H1 (cell line): ENCODE results near the gene LDAH. TPM values are rescaled to one million over a fixed set of nuclear protein-coding genes. Genes with fewer than 3 reads are reported as not detected.

Source experiments
- CTCF ChIA-PET: fragments of 300-600 bp; sonication (Branson Sonifier 250); formaldehyde crosslinking; loops from one replicate; lab custom pipeline; 2021; ENCODE audit not compliant: partially characterized antibody; lab: Charles Lee
- POLR2A ChIA-PET: fragments of 300-600 bp; sonication (Branson Sonifier 250); formaldehyde crosslinking; loops from one replicate; lab custom pipeline; 2021; ENCODE audit warnings: inconsistent platforms; ENCODE audit not compliant: partially characterized antibody; lab: Charles Lee
- DNase-seq, 2 experiments: peaks; one replicate each; pipeline versions ENCODE4 v3.0.0 to v3.0.0-alpha.2; 2010 to 2022; ENCODE audit warnings: low spot score in 2 of 2, low read depth in 1 of 2, mixed read lengths in 1 of 2
- FAIRE-seq: peaks from 2 replicates; lab custom pipeline; 2011; peaks lifted over from hg19 to GRCh38; lab: Jason Lieb, UNC
- H2AFZ ChIP-seq: 2 replicates; pipeline ENCODE4 v1.8.1; 2012; ENCODE audit warnings: low read length, inconsistent platforms
- H2AK5ac ChIP-seq: 2 replicates; pipeline ENCODE4 v1.6.1; 2013; ENCODE audit warnings: low read depth, low read length
- H2BK120ac ChIP-seq: replicated peaks from 2 replicates; pipeline ENCODE3; 2013; ENCODE audit warnings: low read depth, low read length, inconsistent platforms
- H2BK12ac ChIP-seq: 2 replicates; pipeline ENCODE4 v1.6.1; 2013; ENCODE audit warnings: low read depth, low read length
- H2BK15ac ChIP-seq: 2 replicates; pipeline ENCODE4 v1.6.1; 2013; ENCODE audit warnings: low read length
- H2BK20ac ChIP-seq: 2 replicates; pipeline ENCODE4 v1.6.1; 2013; ENCODE audit warnings: low read length
- H2BK5ac ChIP-seq: 2 replicates; pipeline ENCODE4 v1.6.1; 2013; ENCODE audit warnings: low read depth, low read length
- H3K14ac ChIP-seq: 2 replicates; pipeline ENCODE4 v1.6.1; 2013; ENCODE audit warnings: inconsistent platforms; ENCODE audit not compliant: insufficient read length
- H3K18ac ChIP-seq: 2 replicates; pipeline ENCODE4 v1.6.1; 2013; ENCODE audit warnings: low read length; ENCODE audit errors: extremely low read depth
- H3K23ac ChIP-seq: 2 replicates; pipeline ENCODE4 v1.6.1; 2013; ENCODE audit warnings: inconsistent platforms; ENCODE audit not compliant: insufficient read length
- H3K23me2 ChIP-seq: 2 replicates; pipeline ENCODE4 v1.6.1; 2013; ENCODE audit warnings: low read depth, low read length
- H3K27ac ChIP-seq: 2 replicates; pipeline ENCODE4 v1.6.1; 2011; ENCODE audit warnings: low read depth, low read length, inconsistent platforms
- H3K27me3 ChIP-seq, 4 experiments: replicated peaks in 1 of 4; 1 replicate in 1 of 4; 2 replicates in 3 of 4; pipeline versions ENCODE4 v1.6.1 to v1.8.1; 2011 to 2013; ENCODE audit warnings: low read length in 3 of 4, mild to moderate bottlenecking in 3 of 4, inconsistent platforms in 2 of 4, mixed read lengths in 2 of 4, moderate library complexity in 1 of 4; ENCODE audit not compliant: control insufficient read depth in 3 of 4, insufficient read depth in 3 of 4; ENCODE audit errors: extremely low read depth in 1 of 4
- H3K36me3 ChIP-seq, 4 experiments: 2 replicates each; pipeline versions ENCODE4 v1.6.1 to v1.8.1; 2011 to 2013; ENCODE audit warnings: mild to moderate bottlenecking in 4 of 4, low read length in 3 of 4, moderate library complexity in 2 of 4, control low read depth in 1 of 4, inconsistent platforms in 1 of 4; ENCODE audit not compliant: insufficient read depth in 4 of 4, control insufficient read depth in 2 of 4
- H3K4ac ChIP-seq: replicated peaks from 2 replicates; pipeline ENCODE3; 2013; ENCODE audit warnings: low read length, low read depth, mixed read lengths, inconsistent platforms; ENCODE audit not compliant: insufficient read length
- H3K4me1 ChIP-seq, 4 experiments: replicated peaks in 1 of 4; 1 replicate in 1 of 4; 2 replicates in 3 of 4; pipeline versions ENCODE4 v1.6.1 to v1.8.1; 2011 to 2013; ENCODE audit warnings: low read length in 3 of 4, inconsistent platforms in 2 of 4, mixed read lengths in 1 of 4; ENCODE audit not compliant: insufficient read depth in 4 of 4, control insufficient read depth in 3 of 4
- H3K4me2 ChIP-seq, 2 experiments: 2 replicates each; pipeline versions ENCODE4 v1.6.1 to v1.8.1; 2011 to 2013; ENCODE audit warnings: low read depth in 2 of 2, low read length in 2 of 2, control low read depth in 1 of 2, inconsistent platforms in 1 of 2, mild to moderate bottlenecking in 1 of 2; ENCODE audit not compliant: insufficient read depth in 1 of 2
- H3K4me3 ChIP-seq, 4 experiments: fragments of 200-600, 300-600 bp in 1 of 4; sonication (generic), shearing (Covaris generic), sonication (Bioruptor Twin) in 1 of 4; 2 replicates each; pipeline versions ENCODE4 v1.5.1 to v1.8.1; 2011 to 2016; ENCODE audit warnings: low read length in 4 of 4, low read depth in 3 of 4, control low read depth in 2 of 4, inconsistent platforms in 2 of 4, mild to moderate bottlenecking in 2 of 4, mixed read lengths in 1 of 4, moderate library complexity in 1 of 4; ENCODE audit not compliant: insufficient read depth in 2 of 4; ENCODE audit errors: extremely low read depth in 1 of 4
- H3K56ac ChIP-seq: replicated peaks from 2 replicates; pipeline ENCODE3; 2013; ENCODE audit warnings: low read depth, mild to moderate bottlenecking, mixed read lengths, low read length, inconsistent platforms; ENCODE audit not compliant: insufficient read length
- H3K79me1 ChIP-seq: 2 replicates; pipeline ENCODE4 v1.6.1; 2013; ENCODE audit warnings: low read depth, low read length, control low read depth
- H3K79me2 ChIP-seq, 2 experiments: 2 replicates each; pipeline versions ENCODE4 v1.6.1 to v1.8.1; 2012 to 2013; ENCODE audit warnings: low read length in 2 of 2, mild to moderate bottlenecking in 2 of 2, inconsistent platforms in 1 of 2; ENCODE audit not compliant: insufficient read depth in 2 of 2, control insufficient read depth in 1 of 2
- H3K9ac ChIP-seq, 4 experiments: replicated peaks in 1 of 4; 1 replicate in 1 of 4; 2 replicates in 3 of 4; pipeline versions ENCODE4 v1.6.1 to v1.8.1; 2011 to 2013; ENCODE audit warnings: low read depth in 3 of 4, low read length in 3 of 4, control low read depth in 2 of 4, mild to moderate bottlenecking in 2 of 4, moderate library complexity in 2 of 4, inconsistent platforms in 1 of 4; ENCODE audit errors: extremely low read depth in 1 of 4
- H3K9me3 ChIP-seq, 2 experiments: 2 replicates each; pipeline versions ENCODE4 v1.6.1 to v1.8.1; 2012 to 2013; ENCODE audit warnings: mild to moderate bottlenecking in 2 of 2, moderate library complexity in 2 of 2, control low read depth in 1 of 2, inconsistent platforms in 1 of 2, low read depth in 1 of 2, low read length in 1 of 2, mixed read lengths in 1 of 2; ENCODE audit not compliant: insufficient read depth in 2 of 2
- H4K20me1 ChIP-seq, 2 experiments: replicated peaks in 1 of 2; 2 replicates each; pipeline versions ENCODE3 to v1.8.1; 2011 to 2013; ENCODE audit warnings: inconsistent platforms in 2 of 2, low read length in 2 of 2, mild to moderate bottlenecking in 1 of 2; ENCODE audit not compliant: insufficient read depth in 2 of 2, control insufficient read depth in 1 of 2
- H4K5ac ChIP-seq: 2 replicates; pipeline ENCODE4 v1.6.1; 2013; ENCODE audit warnings: low read length, low read depth, mixed read lengths, inconsistent platforms; ENCODE audit not compliant: insufficient read length
- H4K8ac ChIP-seq: 2 replicates; pipeline ENCODE4 v1.8.0; 2013; ENCODE audit warnings: mild to moderate bottlenecking, moderate library complexity, low read length, inconsistent platforms; ENCODE audit not compliant: insufficient read depth; ENCODE audit errors: extremely low read depth
- H4K91ac ChIP-seq: replicated peaks from 2 replicates; pipeline ENCODE3; 2013; ENCODE audit warnings: low read length, mixed read lengths, inconsistent platforms; ENCODE audit not compliant: insufficient read length
- SUZ12 ChIP-seq: fragments of 200-600 bp; sonication (generic); IDR thresholded peaks from 2 replicates; pipeline ENCODE4 v1.6.1; 2012; ENCODE audit warnings: mild to moderate bottlenecking, inconsistent platforms, low read length, moderate library complexity, mixed read lengths
- YY1 ChIP-seq: IDR thresholded peaks from 2 replicates; pipeline ENCODE4 v1.6.1; 2011; ENCODE audit warnings: low read depth, mild to moderate bottlenecking, low read length
- WGBS, 2 experiments: shearing (Covaris generic) in 1 of 2; methylation state at CpG; one replicate each; pipeline versions ENCODE4 v1.1.6 to v1.1.7; 2013 to 2015; ENCODE audit warnings: low lambda C conversion rate in 2 of 2, mixed read lengths in 2 of 2, inconsistent platforms in 1 of 2, low coverage in 1 of 2, missing lambda C conversion rate in 1 of 2; ENCODE audit not compliant: insufficient replicate concordance in 2 of 2, insufficient coverage in 1 of 2, insufficient read length in 1 of 2; ENCODE audit errors: extremely low coverage in 1 of 2, missing lambda C conversion rate in 1 of 2; 5-methylcytosine and 5-hydroxymethylcytosine counted together
- polyA plus RNA-seq, 7 experiments: library from polyadenylated mRNA; depleted of rRNA in 3 of 7; stranded (reverse) in 5 of 7; unstranded in 2 of 7; fragments of >200 nt in 5 of 7; fragments of 200-250 nt in 2 of 7; gene quantifications; 1 replicate in 5 of 7; 2 replicates in 1 of 7; 4 replicates in 1 of 7; pipeline versions ENCODE4 v1.2.1 to v1.2.3, GENCODE V29; 2011 to 2013; ENCODE audit warnings: missing spikeins in 2 of 7, mixed read lengths in 2 of 7
- total RNA-seq: library from RNA; stranded (reverse); fragmentation: NEBNext Ultra II Directional; extraction: Animal tissue kit (Norgen Biotek cat#: 25700); gene quantifications from 2 replicates; pipeline ENCODE4 v1.2.1, GENCODE V29; 2021

Gene LDAH
- total and polyA plus RNA-seq, 2 of the 8 experiments (the other 6 are each of a cell fraction or from before 2014, with no cell fraction given): 10.9 to 26.3 TPM

DNA sequence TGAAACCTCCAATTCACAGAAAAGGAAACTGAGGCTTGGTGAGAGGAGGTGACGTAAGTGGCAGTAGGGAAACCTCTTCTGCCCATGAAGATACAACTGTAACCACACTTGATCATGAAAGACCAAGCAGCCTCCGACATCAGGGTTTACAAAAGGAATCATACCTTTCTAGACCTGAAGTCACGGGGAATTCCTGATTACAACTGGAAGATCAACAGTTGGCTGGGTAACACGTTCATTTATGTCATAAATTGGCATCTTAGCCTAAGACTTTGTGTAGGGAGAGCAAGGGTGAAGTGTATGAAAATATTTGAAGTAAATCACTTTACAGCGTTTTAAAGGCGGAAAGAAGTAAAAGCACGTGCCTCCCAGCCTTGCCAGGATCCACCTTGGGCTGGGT lies 172.9 kb downstream of the LDAH start:
- Histone ChIP-seq H3K4me3 (peak overlapping the region in 3 of 4 experiments; percentile 44 to 63 (median 50); a peak in 5 of 8 replicates), H3K27ac (no peak overlapping the region), H2BK120ac (no peak overlapping the region), H2BK5ac (no peak overlapping the region), H4K20me1 (no peaks in the 10 kb centered on the region), H3K14ac (no peak overlapping the region), H3K23ac (no peak overlapping the region), H4K8ac (no peak overlapping the region), H3K36me3 (no peaks in the 10 kb centered on the region), H3K9me3 (no peaks in the 10 kb centered on the region), H2AK5ac (no peak overlapping the region), H4K91ac (no peak overlapping the region), H3K27me3 (peaks cover 0 to 4% (median under 1%) of the 10 kb centered on the region in 4 experiments; a peak in 4 of 7 replicates), H3K23me2 (peaks cover 7% of the 10 kb centered on the region; the same call in 1 of the 2 replicates), H4K5ac (no peak overlapping the region), H3K4ac (no peak overlapping the region), H3K4me1 (peaks cover 0 to 11% (median 7%) of the 10 kb centered on the region in 4 experiments; a peak in 5 of 7 replicates), H3K79me1 (no peaks in the 10 kb centered on the region), H3K9ac (no peak overlapping the region), H2BK20ac (no peak overlapping the region), H2BK15ac (no peak overlapping the region), H3K79me2 (no peaks in the 10 kb centered on the region), H3K18ac (no peak overlapping the region), H3K56ac (no peak overlapping the region), H3K4me2 (peak overlapping the region; percentile 70 to 82), H2AFZ (no peak overlapping the region), H2BK12ac (peak overlapping the region; percentile 13; the same call in 1 of the 2 replicates)
- POLR2A ChIA-PET: interaction anchor here (0.5 to 2.7 kb wide), 6 partner anchors 11 to 208 kb away, joined by 3 to 19 read pairs (median 6); partner anchors contain the start of genes GDF7 and RHOB
- 91% methylated on average over 7 of the region's 7 CpGs; no CpG with 5 or more reads in 1 of the 2 experiments for WGBS, 2 experiments
- TF ChIP-seq YY1: no peak
- peak; percentile 17; the same call in 1 of the 2 replicates for TF ChIP-seq SUZ12
- CTCF ChIA-PET: interaction anchor here (0.7 to 13.1 kb wide), 22 partner anchors 8 to 549 kb away, joined by 3 to 261 read pairs (median 8); partner anchors contain the start of gene RHOB
- DNase-seq (no peak), FAIRE-seq (no peak)
